ENCODE measurements around the gene TEX55. TPM values are rescaled to one million over a fixed set of nuclear protein-coding genes. Genes with fewer than 3 reads are reported as not detected.
"Not testable (repeated sequence)": the region's sequence is repeated elsewhere in the genome, so short reads cannot be mapped to it uniquely, and the experiment has no call there.

TEX55 gene
- not detected for polyA plus RNA-seq

- Mint-ChIP-seq H3K27me3 (ENCODE audit: low read depth in 3 of 3) (peaks cover 0 to 3% (median 0%) of the 10 kb centered on the region in 3 donors), H3K4me1 (peaks cover 6 to 8% of the 10 kb centered on the region in 2 donors), H3K36me3 (no peaks in the 10 kb centered on the region), H3K9me3 (no peaks in the 10 kb centered on the region), H3K4me3 (no peak within 1 kb of the TSS), H3K27ac (peak within 1 kb of the TSS in 1 of 6 donors; percentile 70)
- peak; percentile 7 to 13 (median 10) for DNase-seq
These were observed at the start of gene TEX55 for GRCh38 chr3:119145500-119146167. Gene TEX55, plus strand, starts transcription at chr3:119146165. Its CDS starts 25 bp downstream, at chr3:119146190.

DNA sequence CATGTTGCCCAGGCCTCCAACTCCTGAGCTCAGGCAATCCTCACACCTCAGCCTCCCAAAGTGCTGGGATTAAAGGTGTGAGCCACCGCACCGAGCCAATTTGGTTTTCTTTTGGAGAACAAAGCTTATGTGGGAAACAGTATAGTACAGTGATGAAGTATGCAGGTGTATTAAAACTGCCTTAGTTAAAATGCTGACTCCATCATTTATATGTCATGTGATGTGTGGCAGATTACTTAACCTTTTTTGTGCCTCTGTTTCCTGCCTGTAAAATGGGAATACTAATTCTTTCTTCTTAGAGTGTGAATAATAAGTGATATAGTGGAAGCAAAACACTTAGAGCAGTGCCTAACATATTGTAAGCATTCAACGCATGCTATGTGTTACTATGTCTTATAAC is 48.0 kb upstream of the TEX55 start:
- H3K4me1 Mint-ChIP-seq, result no peaks in the 10 kb centered on the region
- H3K27ac Mint-ChIP-seq, result no peak overlapping the region
- H3K27me3 Mint-ChIP-seq (ENCODE audit: low read depth in 3 of 3), result no peaks in the 10 kb centered on the region
- no peaks in the 10 kb centered on the region for H3K9me3 Mint-ChIP-seq
- DNase-seq, result no peak
- H3K4me3 Mint-ChIP-seq, result no peak overlapping the region
- no peaks in the 10 kb centered on the region for H3K36me3 Mint-ChIP-seq

- H3K36me3 Mint-ChIP-seq, result no peaks in the 10 kb centered on the region
- DNase-seq, result peak; percentile 1 to 12 (median 6)
- no peaks in the 10 kb centered on the region for H3K27me3 Mint-ChIP-seq (ENCODE audit: low read depth in 3 of 3)
- H3K4me1 Mint-ChIP-seq, result no peaks in the 10 kb centered on the region
- no peak overlapping the region for H3K27ac Mint-ChIP-seq
- no peak overlapping the region for H3K4me3 Mint-ChIP-seq
- no peaks in the 10 kb centered on the region for H3K9me3 Mint-ChIP-seq
These were observed 47.2 kb upstream of the TEX55 start for GRCh38 chr3:119098619-119099222.

DNA sequence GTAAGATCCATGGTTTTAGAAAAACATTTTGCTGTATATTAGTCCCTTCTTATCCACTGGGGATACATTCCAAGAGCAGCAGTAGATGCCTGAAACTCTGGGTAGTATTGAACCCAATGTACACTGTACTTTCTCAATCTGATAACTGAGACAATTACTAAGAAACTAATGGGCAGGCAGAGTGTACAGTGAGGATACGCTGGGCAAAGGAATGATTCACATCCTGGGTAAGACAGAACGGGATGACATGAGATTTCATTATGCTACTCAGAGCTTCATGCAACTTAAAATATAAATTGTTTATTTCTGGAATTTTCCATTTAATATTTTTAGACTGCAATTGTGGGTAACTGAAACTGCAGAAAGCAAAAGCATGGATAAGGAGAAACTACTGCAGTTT is 46.2 kb upstream of the TEX55 start:
- Mint-ChIP-seq H3K9me3 (no peaks in the 10 kb centered on the region), H3K36me3 (no peaks in the 10 kb centered on the region), H3K27ac (no peak overlapping the region), H3K27me3 (ENCODE audit: low read depth in 3 of 3) (no peaks in the 10 kb centered on the region), H3K4me1 (no peaks in the 10 kb centered on the region), H3K4me3 (no peak overlapping the region)
- DNase-seq, result no peak

DNA sequence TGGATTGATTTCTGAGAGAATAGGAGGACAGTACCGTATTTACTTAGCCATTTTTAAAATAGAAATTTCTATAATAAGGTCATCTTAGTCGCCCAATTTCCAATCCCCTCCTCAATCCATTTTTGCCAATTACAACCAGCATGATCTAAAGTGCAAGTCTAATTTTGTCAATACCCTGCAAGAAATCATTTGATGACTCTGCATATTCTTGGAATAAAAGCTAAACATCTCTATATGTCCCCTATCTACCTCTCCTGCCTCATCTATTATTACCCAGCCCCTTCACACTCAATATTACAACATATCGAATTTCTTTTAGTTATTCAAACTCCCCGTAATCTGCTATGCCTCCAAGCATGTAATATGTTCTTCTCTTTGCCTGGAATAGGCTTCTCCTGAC is 41.9 kb upstream of the TEX55 start:
- DNase-seq, result no peak
- H3K4me1 Mint-ChIP-seq, result no peaks in the 10 kb centered on the region
- H3K27me3 Mint-ChIP-seq (ENCODE audit: low read depth in 3 of 3), result no peaks in the 10 kb centered on the region
- no peak overlapping the region for H3K4me3 Mint-ChIP-seq
- H3K27ac Mint-ChIP-seq, result no peak overlapping the region
- H3K9me3 Mint-ChIP-seq, result peaks cover 0 to 4% (median 0%) of the 10 kb centered on the region in 6 donors
- no peaks in the 10 kb centered on the region for H3K36me3 Mint-ChIP-seq

- H3K9me3 Mint-ChIP-seq, result peaks cover 5 to 25% (median 13%) of the 10 kb centered on the region in 6 donors
- H3K36me3 Mint-ChIP-seq; H3K27ac Mint-ChIP-seq; H3K4me1 Mint-ChIP-seq; DNase-seq; H3K27me3 Mint-ChIP-seq (ENCODE audit: low read depth in 3 of 3); H3K4me3 Mint-ChIP-seq: not testable (repeated sequence)
These were observed 27.6 kb upstream of the TEX55 start for GRCh38 chr3:119118330-119118729.

DNA sequence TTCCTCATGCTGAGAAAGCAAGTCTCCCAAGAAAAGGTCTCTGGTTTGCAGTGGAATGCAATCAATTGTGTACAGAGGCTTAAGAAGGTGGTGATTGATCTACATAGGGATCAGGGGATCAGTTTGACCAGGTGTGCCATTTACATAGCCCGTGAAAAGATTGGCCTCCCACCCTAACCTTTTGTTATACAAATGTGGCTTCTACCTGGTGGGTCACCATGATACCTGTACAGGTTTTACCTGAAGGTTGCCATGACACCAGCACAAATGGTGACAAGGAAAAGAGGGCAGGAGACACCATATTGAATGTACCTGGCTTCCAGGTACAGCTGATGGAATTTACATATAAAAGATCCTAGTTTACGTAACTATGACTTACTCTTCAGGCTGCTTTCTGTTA is 25.5 kb upstream of the TEX55 start:
- H3K27ac Mint-ChIP-seq, result no peak overlapping the region
- H3K9me3 Mint-ChIP-seq, result peaks cover 0 to 18% (median 7%) of the 10 kb centered on the region in 6 donors
- peaks cover 0 to 9% (median under 1%) of the 10 kb centered on the region in 3 donors for H3K27me3 Mint-ChIP-seq (ENCODE audit: low read depth in 3 of 3)
- H3K4me1 Mint-ChIP-seq, result no peaks in the 10 kb centered on the region
- H3K36me3 Mint-ChIP-seq, result peaks cover 0 to 6% (median 4%) of the 10 kb centered on the region in 3 donors
- no peak overlapping the region for H3K4me3 Mint-ChIP-seq
- no peak for DNase-seq

- peaks cover 0 to 6% (median 4%) of the 10 kb centered on the region in 3 donors for H3K36me3 Mint-ChIP-seq
- H3K9me3 Mint-ChIP-seq, result peaks cover 0 to 10% (median 3%) of the 10 kb centered on the region in 6 donors
- H3K4me3 Mint-ChIP-seq, result no peak overlapping the region
- H3K27me3 Mint-ChIP-seq (ENCODE audit: low read depth in 3 of 3), result peaks cover 0 to 10% (median 7%) of the 10 kb centered on the region in 3 donors
- DNase-seq, result no peak
- no peaks in the 10 kb centered on the region for H3K4me1 Mint-ChIP-seq
- H3K27ac Mint-ChIP-seq, result no peak overlapping the region
These were observed 23.6 kb upstream of the TEX55 start for GRCh38 chr3:119122350-119122749.

- Mint-ChIP-seq H3K4me3 (no peak overlapping the region), H3K36me3 (no peaks in the 10 kb centered on the region), H3K4me1 (no peaks in the 10 kb centered on the region), H3K27me3 (ENCODE audit: low read depth in 3 of 3) (peaks cover 0 to 10% (median 9%) of the 10 kb centered on the region in 3 donors), H3K9me3 (peaks cover 0 to 2% (median 0%) of the 10 kb centered on the region in 6 donors), H3K27ac (peak overlapping the region in 1 of 6 donors; percentile 61)
- DNase-seq, result no peak
These were observed 20.6 kb upstream of the TEX55 start for GRCh38 chr3:119125342-119125741.

DNA sequence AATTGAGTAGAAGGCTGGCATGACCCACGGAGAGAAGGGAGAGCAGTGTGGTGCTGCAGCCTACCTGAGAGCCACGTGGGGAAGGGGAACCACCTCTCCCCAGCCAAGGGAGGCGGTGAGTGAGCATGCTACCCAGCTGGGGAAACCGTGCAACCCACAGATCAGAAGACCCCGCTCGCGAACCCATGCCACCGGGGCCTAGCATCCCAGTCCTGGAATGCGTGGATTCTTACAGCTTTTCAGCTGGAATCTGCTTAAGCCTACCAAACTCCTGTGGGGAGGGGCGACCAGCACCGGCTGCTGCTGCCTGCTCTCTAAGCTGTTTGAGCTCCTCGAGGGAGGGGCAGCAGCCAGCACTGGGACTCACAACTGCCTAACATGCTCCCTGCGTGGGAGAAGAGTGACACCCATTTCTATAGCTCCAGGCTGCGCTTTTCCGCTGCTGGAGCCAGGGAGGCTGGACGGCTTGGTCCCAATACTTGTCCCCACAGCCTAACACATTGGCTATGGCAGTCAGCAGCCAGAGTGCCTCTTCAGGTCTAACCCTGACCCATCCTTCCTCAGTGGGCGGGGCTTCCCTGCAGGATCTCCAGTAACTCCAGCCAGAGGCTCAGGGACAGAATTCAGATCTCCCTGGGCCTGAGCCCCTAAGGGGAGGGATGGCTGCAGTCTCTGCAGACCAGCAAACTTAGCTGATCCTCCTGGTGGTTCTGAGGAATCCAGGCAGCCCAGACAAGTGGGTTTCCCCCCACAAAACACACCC is 20.0 kb upstream of the TEX55 start:
- no peaks in the 10 kb centered on the region for H3K36me3 Mint-ChIP-seq
- H3K9me3 Mint-ChIP-seq, result peaks cover 0 to 2% (median 0%) of the 10 kb centered on the region in 6 donors
- no peaks in the 10 kb centered on the region for H3K4me1 Mint-ChIP-seq
- H3K4me3 Mint-ChIP-seq, result no peak overlapping the region
- no peak for DNase-seq
- H3K27ac Mint-ChIP-seq, result peak overlapping the region in 1 of 6 donors; percentile 61
- H3K27me3 Mint-ChIP-seq (ENCODE audit: low read depth in 3 of 3), result peaks cover 0 to 12% (median 10%) of the 10 kb centered on the region in 3 donors

DNA sequence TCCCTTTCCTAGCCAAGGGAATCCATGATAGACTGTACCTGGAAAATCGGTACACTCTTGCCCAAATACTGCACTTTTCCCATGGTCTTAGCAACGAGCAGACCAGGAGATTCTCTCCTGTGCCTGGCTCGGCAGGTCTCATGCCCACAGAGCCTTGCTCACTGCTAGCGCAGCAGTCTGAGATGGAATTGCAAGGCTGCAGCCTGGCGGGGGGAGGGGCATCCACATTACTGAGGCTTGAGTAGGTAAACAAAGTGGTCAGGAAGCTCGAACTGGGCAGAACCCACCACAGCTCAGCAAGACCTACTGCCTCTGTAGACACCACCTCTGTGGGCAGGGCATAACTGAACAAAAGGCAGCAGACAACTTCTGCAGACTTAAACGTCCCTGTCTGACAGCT is 15.7 kb upstream of the TEX55 start:
- not testable (repeated sequence) for H3K4me1 Mint-ChIP-seq, H3K9me3 Mint-ChIP-seq, H3K27ac Mint-ChIP-seq, H3K36me3 Mint-ChIP-seq, DNase-seq, H3K4me3 Mint-ChIP-seq
- H3K27me3 Mint-ChIP-seq (ENCODE audit: low read depth in 3 of 3), result peaks cover 0 to 20% (median 7%) of the 10 kb centered on the region in 3 donors

DNA sequence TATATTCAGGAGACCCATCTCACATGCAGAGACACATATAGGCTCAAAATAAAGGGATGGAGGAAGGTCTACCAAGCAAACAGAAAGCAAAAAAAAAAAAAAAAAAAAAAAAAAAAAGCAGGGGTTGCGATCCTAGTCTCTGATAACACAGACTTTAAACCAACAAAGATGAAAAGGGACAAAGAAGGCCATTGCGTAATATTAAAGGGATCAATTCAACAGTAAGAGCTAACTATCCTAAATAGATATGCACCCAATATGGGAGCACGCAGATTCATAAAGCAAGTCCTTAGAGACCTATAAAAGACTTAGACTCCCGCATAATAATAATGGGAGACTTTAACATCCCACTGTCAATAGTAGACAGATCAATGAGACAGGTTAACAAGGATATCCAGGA is 13.7 kb upstream of the TEX55 start:
- H3K36me3 Mint-ChIP-seq, H3K27ac Mint-ChIP-seq, DNase-seq, H3K4me3 Mint-ChIP-seq, H3K9me3 Mint-ChIP-seq, H3K4me1 Mint-ChIP-seq: not testable (repeated sequence)
- H3K27me3 Mint-ChIP-seq (ENCODE audit: low read depth in 3 of 3), result peaks cover 0 to 22% (median 2%) of the 10 kb centered on the region in 3 donors

GRCh38 chr3:119139360-119139759 is 6.6 kb upstream of the TEX55 start:
- H3K9me3 Mint-ChIP-seq, DNase-seq, H3K4me1 Mint-ChIP-seq, H3K27ac Mint-ChIP-seq, H3K4me3 Mint-ChIP-seq, H3K36me3 Mint-ChIP-seq: not testable (repeated sequence)
- H3K27me3 Mint-ChIP-seq (ENCODE audit: low read depth in 3 of 3), result peaks cover 0 to 15% (median 2%) of the 10 kb centered on the region in 3 donors

GRCh38 chr3:119140466-119140865 is 5.5 kb upstream of the TEX55 start:
- H3K4me1 Mint-ChIP-seq, result no peaks in the 10 kb centered on the region
- no peaks in the 10 kb centered on the region for H3K9me3 Mint-ChIP-seq
- no peak overlapping the region for H3K27ac Mint-ChIP-seq
- peaks cover 0 to 13% (median 2%) of the 10 kb centered on the region in 3 donors for H3K27me3 Mint-ChIP-seq (ENCODE audit: low read depth in 3 of 3)
- H3K36me3 Mint-ChIP-seq, result no peaks in the 10 kb centered on the region
- no peak overlapping the region for H3K4me3 Mint-ChIP-seq
- no peak for DNase-seq
